Ovary (tissue), 9 donors: ENCODE results near the gene MCIDAS. TPM values are rescaled to one million over a fixed set of nuclear protein-coding genes. Genes with fewer than 3 reads are reported as not detected.

Experiments used
- DNase-seq, 5 donors: peaks; one replicate each; pipeline ENCODE4 v3.0.0-alpha.2; 2019 to 2020
- H3K27ac ChIP-seq, 2 donors: fragments of 200-600 bp; one replicate each; pipeline versions ENCODE4 v1.5.1 to v1.8.0; 2019 to 2022
- H3K27me3 ChIP-seq: fragments of 200-600 bp; one replicate; pipeline ENCODE4 v1.8.0; 2022
- H3K36me3 ChIP-seq: fragments of 200-600 bp; sonication (generic); one replicate; pipeline ENCODE4 v1.5.1; 2019
- H3K4me1 ChIP-seq: one replicate; pipeline ENCODE4 v1.8.1; 2013; ENCODE audit warnings: mild to moderate bottlenecking, moderate library complexity; ENCODE audit not compliant: insufficient read depth
- H3K4me3 ChIP-seq: fragments of 200-600 bp; sonication (generic); one replicate; pipeline ENCODE4 v1.5.1; 2017
- H3K9me3 ChIP-seq, 2 donors: fragments of 200-600 bp in 1 of 2; sonication (generic) in 1 of 2; one replicate each; pipeline versions ENCODE4 v1.5.1 to v1.8.1; 2013 to 2019; ENCODE audit warnings: mild to moderate bottlenecking in 1 of 2, moderate library complexity in 1 of 2
- CTCF ChIP-seq, 3 donors: fragments of 450-650 bp in 2 of 3; fragments of 200-600 bp in 1 of 3; IDR thresholded peaks; one replicate each; pipeline versions ENCODE4 v1.5.1 to v1.8.0; 2016 to 2022; ENCODE audit warnings: antibody characterized with exemption in 3 of 3, mild to moderate bottlenecking in 1 of 3
- EP300 ChIP-seq: sonication (generic); formaldehyde crosslinking; IDR thresholded peaks from one replicate; pipeline ENCODE4 v1.6.1; 2017; ENCODE audit warnings: antibody characterized with exemption
- POLR2A ChIP-seq: fragments of 450-650 bp; IDR thresholded peaks from one replicate; pipeline ENCODE4 v1.6.1; 2017; ENCODE audit warnings: antibody characterized with exemption, mild to moderate bottlenecking, moderate library complexity
- WGBS, 3 donors: extraction: QIAGEN DNeasy Blood & Tissue Kit in 1 of 3; methylation state at CpG; one replicate each; pipeline versions ENCODE4 v1.1.5 to v1.1.7; 2013 to 2017; 5-methylcytosine and 5-hydroxymethylcytosine counted together
- intact Hi-C, 4 donors: fragments of 100-400 bp; cut with DNase I; formaldehyde crosslinking; loops; one replicate each; pipeline versions ENCODE4 v1.11.0 to v1.15.1; 2022 to 2023
- microRNA counts: library from miRNA; unstranded; fragments of <30 nt; microRNA quantifications from one replicate; lab custom pipeline; 2016
- microRNA-seq, 3 donors: library from miRNA; unstranded; fragments of <30 nt; microRNA quantifications; one replicate each; pipeline versions ENCODE4 to v1.2.0, GENCODE V29; 2019 to 2020
- polyA plus RNA-seq, 2 donors: library from polyadenylated mRNA; stranded (reverse); fragments of 200-250 nt in 1 of 2; fragments of 350-450 nt in 1 of 2; fragmentation: Illumina TruSeq in 1 of 2; extraction: RNeasy Lipid Tissue Mini Kit (QIAGEN cat#74804) in 1 of 2; gene quantifications; one replicate each; pipeline ENCODE4 v1.2.3, GENCODE V29; 2013 to 2014
- small RNA-seq: library from RNA; depleted of rRNA; stranded (forward); fragments of <200 nt; gene quantifications from one replicate; pipeline ENCODE3, GENCODE V24; 2016
- total RNA-seq, 7 donors: library from RNA; depleted of rRNA in 2 of 7; stranded (reverse); fragments of >200 nt in 2 of 7; fragmentation: NEBNext Ultra II Directional in 3 of 7; extraction: Animal tissue kit (Norgen Biotek cat#: 25700) in 3 of 7; gene quantifications; one replicate each; pipeline versions ENCODE4 v1.1.0 to v1.2.4, GENCODE V29; 2016 to 2023
- donor health status: DM: no; HTN: no; CAD: no; lungs with moderate emphysema.
- donor health status: DM: no; HTN: no; CAD: no.
- donor health status: Bipolar disorder and iron deficiency.
- donor health status: DM: yes; HTN: yes; CAD: no.
- donor health status: DM: no; HTN: no; CAD: no.
- donor health status: DM: yes; HTN: yes; CAD: no.

MCIDAS gene
- total and polyA plus RNA-seq, 9 donors, result 0.10 to 1.5 TPM; not detected in 7

GRCh38 chr5:55171471-55171870 lies 55.6 kb downstream of the MCIDAS start:
- intact Hi-C loops, result loop anchor here in 2 of 4 donors (10.0 kb wide), 1 partner anchor 63 kb away; the partner anchor contains the start of gene CCNO (in 2 of the 2)
- Histone ChIP-seq H3K27me3 (no peaks in the 10 kb centered on the region), H3K4me3 (no peak overlapping the region), H3K9me3 (no peaks in the 10 kb centered on the region), H3K4me1 (peaks cover 4% of the 10 kb centered on the region), H3K27ac (no peak overlapping the region), H3K36me3 (no peaks in the 10 kb centered on the region)
- DNase-seq, result no peak
- TF ChIP-seq CTCF (IDR thresholded peaks at IDR 0.05), result no peak
- TF ChIP-seq EP300, result no peak
- TF ChIP-seq POLR2A, result no peak
- WGBS, 3 donors, result 21 to 48% (median 23%) methylated on average over 2 of the region's 2 CpGs

MicroRNA genes within 50 kb of the gene (microRNA counts, 767-probe panel; counts per million panel counts)
- microRNA hsa-miR-449a (lab: Ali Mortazavi, UCI) (530 counts per million, percentile 78 among the panel's probes with 10 or more counts), microRNA hsa-miR-449b-5p (lab: Ali Mortazavi, UCI) (530 counts per million, percentile 78 among the panel's probes with 10 or more counts), microRNA hsa-miR-449c-5p (lab: Ali Mortazavi, UCI) (530 counts per million, percentile 78 among the panel's probes with 10 or more counts)

Small RNAs within 50 kb of the gene (microRNA-seq; reads per million reads assigned to microRNA genes)
- gene MIR449A, result 4.2 to 17.5 (median 8.2) reads per million in 3 donors
- 0.32 to 1.1 (median 0.38) reads per million in 3 donors for gene MIR449B
- gene MIR449C, result 0.38 to 0.89 (median 0.63) reads per million in 3 donors

Small RNAs within 50 kb of the gene (small RNA-seq; reads per million reads assigned to genes)
- 2.7 reads per million, percentile 75 among the genes with 10 or more reads in this experiment for gene MIR449A
- not detected for gene MIR449B
- gene MIR449C, result 5.8 reads per million, percentile 81 among the genes with 10 or more reads in this experiment

Other genes starting within 250 kb of the MCIDAS start
- gene ESM1, start 241.7 kb downstream of the MCIDAS start, total RNA-seq, result under 1 TPM in 4 of 7 donors, not detected in 3; 0.10 to 0.50 (median 0.19) TPM
- gene ESM1, start 241.7 kb downstream of the MCIDAS start, polyA plus RNA-seq, result 1 to 10 TPM in 1 of 2 donors, under 1 TPM in 1; 0.47 to 1.5 TPM
- 1 to 10 TPM in 1 of 7 donors, under 1 TPM in 4, not detected in 2; 0.23 to 1.1 (median 0.77) TPM for gene GZMK, start 203.1 kb downstream of the MCIDAS start, total RNA-seq
- 1 to 10 TPM in 1 of 2 donors, under 1 TPM in 1; 0.47 to 9.5 TPM for gene GZMK, start 203.1 kb downstream of the MCIDAS start, polyA plus RNA-seq
- gene GZMA, start 124.7 kb downstream of the MCIDAS start, total RNA-seq, result 1 to 10 TPM in 2 of 7 donors, under 1 TPM in 4, not detected in 1; 0.51 to 1.8 (median 0.96) TPM
- 10 to 100 TPM in 1 of 2 donors, 1 to 10 TPM in 1; 1.5 to 12.9 TPM for gene GZMA, start 124.7 kb downstream of the MCIDAS start, polyA plus RNA-seq
- 10 to 100 TPM; 14.4 to 58.7 (median 29.8) TPM for gene GPX8, start 67.1 kb downstream of the MCIDAS start, total RNA-seq
- gene GPX8, start 67.1 kb downstream of the MCIDAS start, polyA plus RNA-seq, result 10 to 100 TPM; 25.5 to 58.8 TPM
- gene CDC20B, start 54.1 kb downstream of the MCIDAS start, total RNA-seq, result 10 to 100 TPM in 1 of 7 donors, under 1 TPM in 4, not detected in 2; 0.12 to 10.7 (median 0.24) TPM
- gene CDC20B, start 54.1 kb downstream of the MCIDAS start, polyA plus RNA-seq, result not detected
- 10 to 100 TPM in 1 of 7 donors, 1 to 10 TPM in 4, under 1 TPM in 2; 0.36 to 11.8 (median 1.7) TPM for gene CCNO, start 6.3 kb upstream of the MCIDAS start, total RNA-seq
- 1 to 10 TPM in 1 of 2 donors, under 1 TPM in 1; 0.13 to 1.1 TPM for gene CCNO, start 6.3 kb upstream of the MCIDAS start, polyA plus RNA-seq
- gene DHX29, start 80.4 kb upstream of the MCIDAS start, total RNA-seq, result 10 to 100 TPM; 18.4 to 25.2 (median 21.5) TPM
- 10 to 100 TPM; 13.1 to 14.1 TPM for gene DHX29, start 80.4 kb upstream of the MCIDAS start, polyA plus RNA-seq
- gene MTREX, start 80.7 kb upstream of the MCIDAS start, total RNA-seq, result 10 to 100 TPM; 56.8 to 65.3 (median 62.6) TPM
- 10 to 100 TPM; 24.3 to 39.1 TPM for gene MTREX, start 80.7 kb upstream of the MCIDAS start, polyA plus RNA-seq